ENCODE measurements around the gene KRT20. TPM values are rescaled to one million over a fixed set of nuclear protein-coding genes. Genes with fewer than 3 reads are reported as not detected.
A peak's percentile ranks its signal among the peaks of the same experiment; 100 is the strongest.
"Not testable (repeated sequence)": the region's sequence is repeated elsewhere in the genome, so short reads cannot be mapped to it uniquely, and the experiment has no call there.

KRT20 gene
- total and polyA plus RNA-seq, 2 of the 4 experiments (the other 2 are of a cell fraction), result not detected

- POLR2A ChIA-PET (ENCODE audit: unreplicated experiment); H2AK9ac ChIP-seq (replicated peaks; ENCODE audit: low read depth, low read length, poor library complexity); in situ Hi-C loops (cut with MboI; ENCODE audit: low sequenced_read_pairs); H2BK15ac ChIP-seq (ENCODE audit: low read depth, low read length); H3K23ac ChIP-seq (ENCODE audit: low read depth, low read length); H3K79me1 ChIP-seq (ENCODE audit: low read depth in 1 of 2, low read length in 2 of 2); H4K20me1 ChIP-seq (ENCODE audit: insufficient read depth, low read length); H3K9ac ChIP-seq (ENCODE audit: low read depth, low read length); H3K4me2 ChIP-seq (ENCODE audit: low read depth, low read length); DNase-seq; H3K9me3 ChIP-seq (ENCODE audit: control insufficient read depth, insufficient read depth, low read length); H3K27me3 ChIP-seq (ENCODE audit: control insufficient read depth, insufficient read depth, low read length); H3K56ac ChIP-seq (ENCODE audit: extremely low read depth, insufficient read depth, low read length); BruUV-seq (replicated peaks); ATAC-seq (ENCODE audit: low read depth); intact Hi-C loops (cut with micrococcal nuclease); H3K36me3 ChIP-seq (ENCODE audit: control insufficient read depth, insufficient read depth, low read length); dilution Hi-C loops (cut with HindIII; ENCODE audit: low sequenced_read_pairs, unreplicated experiment); H3K4me1 ChIP-seq (ENCODE audit: control insufficient read depth, insufficient read depth, low read length); H4K5ac ChIP-seq (ENCODE audit: low read depth, low read length); CTCF ChIA-PET; H3K4me3 ChIP-seq (ENCODE audit: insufficient read depth, low read depth, low read length); H3K14ac ChIP-seq (replicated peaks; ENCODE audit: low read depth, low read length); H2AFZ ChIP-seq (replicated peaks; ENCODE audit: low read length, poor library complexity); H3K27ac ChIP-seq (ENCODE audit: insufficient read depth, low read length): not testable (repeated sequence)
- H2BK5ac ChIP-seq (ENCODE audit: low read depth, low read length, poor library complexity, severe bottlenecking), result peak overlapping the region; percentile 66
- WGBS, 2 experiments (ENCODE audit: extremely low coverage in 2 of 2, insufficient read length in 1 of 2), result no CpG with 5 or more reads among the region's 2 CpGs
- H3K4ac ChIP-seq (ENCODE audit: low read depth, low read length), result peak overlapping the region; percentile 66; the same call in 1 of the 2 replicates
- peak overlapping the region in 1 of 2 experiments; percentile 39; a peak in 2 of 4 replicates for H4K8ac ChIP-seq (ENCODE audit: low read depth in 2 of 2, low read length in 2 of 2)
- peak overlapping the region; percentile 47 for H2BK20ac ChIP-seq (ENCODE audit: low read depth, low read length)
- peak overlapping the region; percentile 46; the same call in 1 of the 2 replicates for H2BK120ac ChIP-seq (ENCODE audit: low read depth, low read length)
- H2AK5ac ChIP-seq (ENCODE audit: low read depth, low read length), result peak overlapping the region; percentile 91; the same call in 1 of the 2 replicates
- H3K18ac ChIP-seq (ENCODE audit: low read depth, low read length), result peak overlapping the region; percentile 63; the same call in 1 of the 2 replicates
- peaks cover 15% of the 10 kb centered on the region; the same call in 1 of the 2 replicates for H3K9me1 ChIP-seq (ENCODE audit: insufficient read depth, low read length)
- H4K91ac ChIP-seq (ENCODE audit: insufficient read depth, low read depth, low read length), result peak overlapping the region; percentile 54; the same call in 1 of the 2 replicates
Measured at GRCh38 chr17:40917116-40917515, 32.1 kb upstream of the KRT20 start.
